22Rv1 (cell line): ENCODE results near the gene DNAJB9.

Experiments
- H3K27ac ChIP-seq: fragments of 450-650 bp; 2 replicates; pipeline ENCODE4 v1.5.1; 2017
- ZFX ChIP-seq: fragments of 450-650 bp; IDR thresholded peaks from 2 replicates; pipeline ENCODE4 v1.6.1; 2017; ENCODE audit warnings: antibody characterized with exemption, borderline replicate concordance
- TF ChIP-seq, protein P1 (sequence below): fragments of 450-650 bp; IDR thresholded peaks from 2 replicates; pipeline ENCODE4 v1.5.1; 2017; ENCODE audit warnings: mild to moderate bottlenecking

Gene DNAJB9

DNA sequence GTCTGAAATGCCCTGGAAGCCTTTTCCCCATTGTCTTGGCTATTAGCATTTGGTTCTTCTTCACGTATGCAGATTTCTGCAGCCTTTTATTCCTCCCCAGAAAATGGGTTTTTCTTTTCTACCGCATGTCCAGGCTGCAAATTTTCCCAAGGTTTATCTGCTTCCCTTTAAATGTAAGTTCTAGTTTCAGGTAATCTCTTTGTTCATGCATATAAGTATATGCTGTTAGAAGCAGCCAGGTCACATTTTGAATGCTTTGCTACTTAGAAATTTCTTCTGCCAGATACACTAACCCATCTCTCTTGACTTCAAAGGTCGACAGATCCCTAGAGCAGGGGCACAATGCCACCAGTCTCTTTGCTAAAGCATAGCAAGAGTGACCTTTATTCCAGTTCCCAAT, 12.5 kb upstream of the DNAJB9 start:
- no peak overlapping the region for H3K27ac ChIP-seq
- TF ChIP-seq, protein P1, sequence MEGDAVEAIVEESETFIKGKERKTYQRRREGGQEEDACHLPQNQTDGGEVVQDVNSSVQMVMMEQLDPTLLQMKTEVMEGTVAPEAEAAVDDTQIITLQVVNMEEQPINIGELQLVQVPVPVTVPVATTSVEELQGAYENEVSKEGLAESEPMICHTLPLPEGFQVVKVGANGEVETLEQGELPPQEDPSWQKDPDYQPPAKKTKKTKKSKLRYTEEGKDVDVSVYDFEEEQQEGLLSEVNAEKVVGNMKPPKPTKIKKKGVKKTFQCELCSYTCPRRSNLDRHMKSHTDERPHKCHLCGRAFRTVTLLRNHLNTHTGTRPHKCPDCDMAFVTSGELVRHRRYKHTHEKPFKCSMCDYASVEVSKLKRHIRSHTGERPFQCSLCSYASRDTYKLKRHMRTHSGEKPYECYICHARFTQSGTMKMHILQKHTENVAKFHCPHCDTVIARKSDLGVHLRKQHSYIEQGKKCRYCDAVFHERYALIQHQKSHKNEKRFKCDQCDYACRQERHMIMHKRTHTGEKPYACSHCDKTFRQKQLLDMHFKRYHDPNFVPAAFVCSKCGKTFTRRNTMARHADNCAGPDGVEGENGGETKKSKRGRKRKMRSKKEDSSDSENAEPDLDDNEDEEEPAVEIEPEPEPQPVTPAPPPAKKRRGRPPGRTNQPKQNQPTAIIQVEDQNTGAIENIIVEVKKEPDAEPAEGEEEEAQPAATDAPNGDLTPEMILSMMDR: no peak
- no peak for TF ChIP-seq ZFX

DNA sequence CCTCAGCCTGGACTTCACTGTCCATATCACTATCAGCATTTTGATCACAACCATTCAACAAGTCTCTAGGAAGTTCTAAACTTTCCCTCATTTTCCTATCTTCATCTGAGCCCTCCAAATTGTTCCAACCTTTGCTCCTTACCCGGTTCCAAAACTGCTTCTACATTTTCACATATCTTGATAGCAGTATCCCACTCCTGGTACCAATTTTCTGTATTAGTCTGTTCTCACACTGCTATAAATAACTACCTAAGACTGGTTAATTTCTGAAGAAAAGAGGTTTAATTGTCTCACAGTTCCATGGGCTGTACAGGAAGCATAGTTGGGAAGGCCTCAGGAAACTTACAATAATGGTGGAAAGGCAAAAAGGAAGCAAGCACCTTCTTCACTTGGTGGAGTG, 12.1 kb upstream of the DNAJB9 start:
- no peak overlapping the region for H3K27ac ChIP-seq

DNA sequence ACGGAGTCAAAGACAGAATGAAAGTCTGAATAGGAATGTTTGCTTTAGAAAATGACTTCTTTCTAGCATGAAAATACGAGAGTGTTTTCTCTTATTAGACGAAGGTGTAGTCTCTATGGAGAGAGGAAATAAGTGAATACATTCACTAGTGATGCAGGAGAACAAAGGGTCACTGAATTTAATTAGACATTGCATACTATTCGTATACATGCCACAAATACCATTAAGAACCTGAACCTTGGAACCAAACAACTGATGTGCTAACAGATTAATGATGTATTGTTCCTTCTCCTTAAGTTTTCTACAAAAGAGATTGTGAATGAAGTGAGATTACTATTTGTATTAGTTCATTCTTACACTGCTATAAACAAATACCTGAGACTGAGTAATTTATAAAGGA, 10.4 kb upstream of the DNAJB9 start:
- TF ChIP-seq, protein P1: no peak
- no peak for TF ChIP-seq ZFX
- no peak overlapping the region for H3K27ac ChIP-seq

More for the DNA sequence above, 12.1 kb upstream of the DNAJB9 start:
- TF ChIP-seq ZFX: no peak
- TF ChIP-seq, protein P1: no peak

DNA sequence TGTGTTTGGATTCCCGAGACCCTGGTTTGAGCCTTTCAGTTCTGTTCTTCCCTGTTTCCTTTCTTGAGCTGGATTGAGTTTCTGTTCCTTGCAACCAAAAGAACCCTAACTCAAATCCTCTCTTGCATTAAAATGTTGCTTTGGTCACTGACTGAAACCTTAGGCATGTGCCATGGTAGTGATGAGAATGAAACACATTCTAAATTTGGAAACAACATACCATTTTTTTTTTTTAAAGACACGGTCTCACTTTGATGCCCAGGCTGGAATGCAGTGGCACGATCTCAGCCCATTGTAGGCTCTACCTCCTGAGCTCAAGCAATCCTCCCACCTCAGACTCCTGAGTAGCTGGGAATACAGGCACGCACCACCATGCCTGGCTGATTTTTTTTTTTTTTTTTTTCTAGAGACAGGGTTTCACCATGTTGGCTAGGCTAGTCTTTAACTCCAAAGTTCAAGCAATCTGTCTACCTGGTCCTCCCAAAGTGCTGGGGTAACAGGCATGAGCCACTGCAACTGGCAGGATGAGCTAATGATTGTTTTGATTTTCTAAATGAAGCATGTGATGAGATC, 8.5 kb upstream of the DNAJB9 start:
- no peak overlapping the region for H3K27ac ChIP-seq
- TF ChIP-seq, protein P1: no peak
- no peak for TF ChIP-seq ZFX

DNA sequence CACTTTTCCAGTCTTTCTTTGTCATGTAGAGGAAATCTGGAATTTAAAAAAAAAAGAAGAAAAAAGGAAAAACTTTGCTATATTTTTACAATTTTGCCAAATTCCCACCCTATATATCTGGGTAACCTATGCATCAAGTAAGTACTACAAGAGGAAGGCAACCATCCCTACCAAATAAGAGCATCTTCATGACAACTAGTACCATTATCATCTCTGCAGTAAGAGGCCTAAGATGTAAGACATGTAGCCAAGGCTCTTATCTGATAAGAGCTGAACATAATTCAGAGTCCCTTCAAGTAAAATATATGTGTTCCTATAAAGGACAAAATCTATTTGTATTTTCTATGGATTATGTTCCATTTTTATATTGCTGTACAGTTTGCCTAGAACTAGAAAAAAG, 3.7 kb upstream of the DNAJB9 start:
- TF ChIP-seq ZFX: no peak
- TF ChIP-seq, protein P1: no peak

DNA sequence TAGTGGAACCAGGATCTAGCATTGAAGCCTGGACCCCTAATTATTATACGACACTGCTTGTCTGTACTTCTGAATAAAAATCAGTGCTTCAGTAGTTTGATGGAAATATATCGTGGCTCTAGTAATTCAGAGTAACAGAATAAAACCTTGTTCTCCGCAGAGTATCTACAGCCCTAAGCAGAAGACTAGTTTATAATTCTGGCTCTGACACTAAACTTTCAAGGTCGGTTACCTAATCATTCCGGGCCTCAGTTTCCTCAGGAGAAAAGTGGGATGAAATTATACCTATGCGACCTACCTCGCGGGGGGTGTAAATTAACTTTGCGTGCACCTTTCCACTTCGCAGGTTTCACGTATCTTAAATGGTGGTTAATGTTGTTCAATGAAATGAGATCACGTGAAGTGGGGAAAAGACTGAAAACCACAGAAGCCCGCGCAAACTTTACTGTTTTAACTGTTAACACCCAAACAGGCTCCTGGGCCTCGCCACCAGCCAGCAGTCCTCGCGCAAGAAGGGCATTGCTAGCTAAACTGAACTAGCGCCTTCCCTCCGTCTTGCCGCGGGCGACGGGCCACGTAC, 783 bp upstream of the DNAJB9 start:
- TF ChIP-seq, protein P1: no peak
- no peak for TF ChIP-seq ZFX
- H3K27ac ChIP-seq: peak overlapping the region; percentile 93

More for the DNA sequence above, 3.7 kb upstream of the DNAJB9 start:
- no peak overlapping the region for H3K27ac ChIP-seq

DNA sequence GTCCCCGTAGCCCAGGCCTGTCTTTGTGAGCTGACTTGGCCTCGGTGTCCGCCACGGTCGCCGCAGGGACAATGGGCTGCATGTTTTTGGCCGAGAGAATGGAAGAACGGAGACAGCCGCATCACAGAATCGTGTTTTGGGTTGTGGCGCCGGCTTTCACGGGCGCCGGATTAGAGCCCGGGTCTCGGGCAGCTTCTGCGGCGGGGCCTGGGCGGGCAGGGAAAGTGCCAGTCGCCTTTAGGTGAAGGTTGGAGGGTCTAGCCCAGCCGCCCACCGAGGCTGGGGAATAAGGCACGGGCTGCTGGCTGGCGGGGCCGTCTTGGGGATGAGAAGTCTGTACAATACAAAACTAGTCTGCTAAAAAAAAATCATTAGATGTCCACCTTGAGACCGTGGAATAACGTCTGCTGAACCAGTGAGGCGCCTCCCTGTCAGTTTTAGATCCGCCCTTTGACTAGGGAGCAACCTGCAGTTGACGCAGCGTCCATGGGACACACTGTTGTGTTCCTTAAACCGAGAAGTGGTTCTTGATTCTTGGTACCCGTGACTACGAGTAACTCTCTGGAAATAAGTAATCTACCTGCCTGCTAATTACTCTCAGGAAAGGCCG, 577 bp downstream of the DNAJB9 start:
- TF ChIP-seq ZFX: no peak
- TF ChIP-seq, protein P1: no peak

More for the DNA sequence above, 577 bp downstream of the DNAJB9 start:
- peak overlapping the region; percentile 93 for H3K27ac ChIP-seq
